ENCODE measurements around the gene TRAPPC8. TPM values are rescaled to one million over a fixed set of nuclear protein-coding genes. Genes with fewer than 3 reads are reported as not detected.
"Not testable (repeated sequence)": the region's sequence is repeated elsewhere in the genome, so short reads cannot be mapped to it uniquely, and the experiment has no call there.

The TRAPPC8 gene
- total RNA-seq, 4 donors from 2014 or later = 45.9 to 96.8 (median 61.8) TPM

DNA sequence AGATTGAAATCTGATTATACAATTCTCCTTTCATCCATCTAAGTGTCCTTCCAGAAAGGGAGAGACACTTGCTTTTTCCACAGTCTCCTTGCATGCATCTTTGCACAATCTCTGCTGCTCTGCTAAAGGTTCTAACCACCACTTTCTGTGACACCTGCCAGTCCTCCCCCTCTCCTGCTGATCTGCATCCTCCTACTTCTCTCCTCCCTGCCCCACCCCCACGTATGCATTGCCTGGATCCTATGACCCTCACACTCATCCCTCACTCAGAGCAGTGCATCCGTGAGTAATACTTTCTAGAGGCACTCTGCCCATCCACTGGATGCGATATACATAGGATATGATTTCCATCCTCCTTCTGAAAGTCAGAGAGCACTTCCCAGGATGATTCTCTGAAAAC, 27.7 kb upstream of the TRAPPC8 start:
- intact Hi-C loops (cut with DNase I) = loop anchor here (10.0 kb wide), 1 partner anchor 416 kb away; no protein-coding TSS in a partner anchor
- Histone ChIP-seq H3K36me3 (no peaks in the 10 kb centered on the region), H3K4me3 (replicated peaks in 1 of 3) (no peak overlapping the region), H3K9me3 (no peaks in the 10 kb centered on the region), H3K27ac (no peak overlapping the region), H3K27me3 (no peaks in the 10 kb centered on the region), H3K4me1 (no peaks in the 10 kb centered on the region)
- WGBS, 2 donors = 61 to 66% methylated on average over 3 of the region's 3 CpGs
- TF ChIP-seq, protein P1, sequence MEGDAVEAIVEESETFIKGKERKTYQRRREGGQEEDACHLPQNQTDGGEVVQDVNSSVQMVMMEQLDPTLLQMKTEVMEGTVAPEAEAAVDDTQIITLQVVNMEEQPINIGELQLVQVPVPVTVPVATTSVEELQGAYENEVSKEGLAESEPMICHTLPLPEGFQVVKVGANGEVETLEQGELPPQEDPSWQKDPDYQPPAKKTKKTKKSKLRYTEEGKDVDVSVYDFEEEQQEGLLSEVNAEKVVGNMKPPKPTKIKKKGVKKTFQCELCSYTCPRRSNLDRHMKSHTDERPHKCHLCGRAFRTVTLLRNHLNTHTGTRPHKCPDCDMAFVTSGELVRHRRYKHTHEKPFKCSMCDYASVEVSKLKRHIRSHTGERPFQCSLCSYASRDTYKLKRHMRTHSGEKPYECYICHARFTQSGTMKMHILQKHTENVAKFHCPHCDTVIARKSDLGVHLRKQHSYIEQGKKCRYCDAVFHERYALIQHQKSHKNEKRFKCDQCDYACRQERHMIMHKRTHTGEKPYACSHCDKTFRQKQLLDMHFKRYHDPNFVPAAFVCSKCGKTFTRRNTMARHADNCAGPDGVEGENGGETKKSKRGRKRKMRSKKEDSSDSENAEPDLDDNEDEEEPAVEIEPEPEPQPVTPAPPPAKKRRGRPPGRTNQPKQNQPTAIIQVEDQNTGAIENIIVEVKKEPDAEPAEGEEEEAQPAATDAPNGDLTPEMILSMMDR (IDR thresholded peaks at IDR 0.05) = no peak
- no peak for TF ChIP-seq POLR2A (IDR thresholded peaks at IDR 0.05)
- no peak for DNase-seq

DNA sequence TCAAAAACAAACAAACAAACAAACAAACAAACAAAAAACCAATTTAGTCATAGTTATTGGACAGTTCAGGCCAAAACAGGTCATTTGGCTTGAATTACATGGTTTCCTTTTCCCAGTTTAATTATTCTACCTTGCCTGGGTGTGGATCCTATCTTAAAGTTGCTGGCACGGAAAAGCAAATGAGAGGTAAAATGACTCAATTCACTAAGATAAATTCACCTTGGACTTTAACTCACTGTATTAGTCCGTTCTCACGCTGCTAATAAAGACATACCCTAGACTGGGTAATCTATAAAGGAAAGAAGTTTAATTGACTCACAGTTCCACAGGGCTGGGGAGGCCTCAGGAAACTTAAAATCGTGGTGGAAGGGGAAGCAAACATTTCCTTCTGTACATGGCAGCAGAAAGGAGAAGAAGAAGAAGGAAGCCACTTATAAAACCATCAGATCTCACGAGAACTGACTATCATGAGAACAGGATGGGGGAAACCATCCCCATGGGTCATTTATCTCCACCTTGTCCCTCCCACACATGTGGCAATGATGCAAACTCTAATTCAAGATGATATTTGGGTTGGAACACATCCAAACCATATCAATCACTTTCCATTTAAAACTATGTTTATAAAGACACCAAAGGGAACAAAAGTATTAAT, 22.5 kb upstream of the TRAPPC8 start:
- Histone ChIP-seq H3K9me3 (no peaks in the 10 kb centered on the region), H3K4me1 (no peaks in the 10 kb centered on the region), H3K27ac (no peak overlapping the region), H3K4me3 (replicated peaks in 1 of 3) (no peak overlapping the region), H3K27me3 (no peaks in the 10 kb centered on the region), H3K36me3 (no peaks in the 10 kb centered on the region)
- intact Hi-C loops (cut with DNase I) = no loop called here
- no peak for DNase-seq
- 77 to 86% methylated on average over 5 of the region's 5 CpGs for WGBS, 2 donors
- TF ChIP-seq POLR2A (IDR thresholded peaks at IDR 0.05) = no peak
- TF ChIP-seq, protein P1 (IDR thresholded peaks at IDR 0.05) = no peak

DNA sequence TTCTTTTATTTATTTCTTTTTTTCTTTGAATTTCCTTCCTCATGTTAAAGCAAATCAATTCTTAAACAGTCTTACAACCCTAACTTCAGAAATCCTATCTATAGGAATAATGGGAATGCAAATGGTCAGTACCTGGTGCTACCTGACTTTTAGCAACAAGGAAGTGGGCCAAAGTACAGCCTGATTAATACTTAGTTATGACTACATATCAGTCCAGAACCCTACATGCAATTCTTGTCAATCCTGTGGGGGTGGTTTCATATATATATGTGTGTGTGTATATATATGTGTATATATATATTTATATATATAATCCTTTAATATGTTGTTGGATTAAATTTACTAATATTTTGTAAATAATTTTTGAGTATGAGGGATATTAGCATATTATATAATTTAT, 14.8 kb upstream of the TRAPPC8 start:
- intact Hi-C loops (cut with DNase I) = no loop called here
- TF ChIP-seq, protein P1 (IDR thresholded peaks at IDR 0.05) = no peak
- TF ChIP-seq POLR2A (IDR thresholded peaks at IDR 0.05) = no peak
- Histone ChIP-seq H3K36me3 (no peaks in the 10 kb centered on the region), H3K9me3 (no peaks in the 10 kb centered on the region), H3K4me1 (no peaks in the 10 kb centered on the region), H3K4me3 (replicated peaks in 1 of 3) (no peak overlapping the region), H3K27me3 (no peaks in the 10 kb centered on the region), H3K27ac (no peak overlapping the region)
- no peak for DNase-seq

DNA sequence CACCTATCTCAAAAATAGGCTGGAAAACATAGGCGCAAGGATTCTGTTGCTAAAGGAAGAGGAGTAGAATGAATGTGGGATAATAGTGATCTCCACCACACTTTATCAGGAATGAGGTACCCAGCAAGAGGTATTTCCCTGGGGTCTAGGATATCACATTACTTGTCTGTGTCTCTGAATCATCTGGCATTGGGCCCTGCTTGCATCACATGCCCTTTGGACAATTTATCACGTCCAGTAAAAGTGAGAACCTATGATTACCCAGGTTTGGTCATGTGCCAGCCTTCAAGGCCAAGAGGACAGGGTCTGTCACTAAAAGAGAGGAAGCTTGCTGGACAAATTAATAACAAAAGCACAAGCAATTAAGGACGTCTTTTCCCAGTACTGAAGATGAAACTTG, 11.4 kb upstream of the TRAPPC8 start:
- DNase-seq = no peak
- intact Hi-C loops (cut with DNase I) = no loop called here
- 63 to 66% methylated on average over 3 of the region's 3 CpGs for WGBS, 2 donors
- Histone ChIP-seq H3K27ac (no peak overlapping the region), H3K4me3 (replicated peaks in 1 of 3) (no peak overlapping the region), H3K36me3 (no peaks in the 10 kb centered on the region), H3K4me1 (no peaks in the 10 kb centered on the region), H3K27me3 (no peaks in the 10 kb centered on the region), H3K9me3 (no peaks in the 10 kb centered on the region)
- no peak for TF ChIP-seq POLR2A (IDR thresholded peaks at IDR 0.05)
- TF ChIP-seq, protein P1 (IDR thresholded peaks at IDR 0.05) = no peak

DNA sequence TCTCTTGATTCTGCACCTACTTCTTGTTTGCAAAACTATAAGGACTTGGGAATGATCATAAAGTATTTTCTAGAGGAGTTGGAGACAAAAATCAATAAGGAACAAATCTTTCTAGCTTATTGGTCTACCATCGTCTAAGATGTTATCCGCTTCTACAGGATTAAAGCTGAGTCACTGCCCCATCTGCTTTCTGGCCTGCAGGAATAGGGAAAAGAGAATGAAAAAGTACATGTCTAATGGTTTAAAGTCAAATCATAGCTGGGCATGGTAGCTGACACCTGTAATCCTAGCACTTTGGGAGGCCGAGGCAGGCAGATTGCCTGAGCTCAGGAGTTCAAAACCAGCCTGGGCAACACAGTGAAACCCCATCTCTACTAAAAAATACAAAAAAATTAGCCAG, 10.8 kb upstream of the TRAPPC8 start:
- WGBS, 2 donors = 92 to 93% methylated on average over 3 of the region's 3 CpGs
- H3K36me3 ChIP-seq; H3K9me3 ChIP-seq; H3K4me1 ChIP-seq; intact Hi-C loops (cut with DNase I); H3K27me3 ChIP-seq; DNase-seq; H3K4me3 ChIP-seq (replicated peaks in 1 of 3); H3K27ac ChIP-seq: not testable (repeated sequence)

Measured in thyroid gland (tissue), 4 donors.